ENCODE results near the gene PTH2.
"Not testable (repeated sequence)": the region's sequence is repeated elsewhere in the genome, so short reads cannot be mapped to it uniquely, and the experiment has no call there.

Gene PTH2, protein sequence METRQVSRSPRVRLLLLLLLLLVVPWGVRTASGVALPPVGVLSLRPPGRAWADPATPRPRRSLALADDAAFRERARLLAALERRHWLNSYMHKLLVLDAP
- 0 to 0.11 (median 0) reads per million in 17 experiments for total RNA-seq

GRCh38 chr19:49423071-49423984, at the start of gene PTH2:
TSS of gene PTH2 (minus strand) at chr19:49423441. CDS start at chr19:49423339, 102 bp downstream.
- peak in 1 of 4 experiments; percentile 27 for DNase-seq

DNA sequence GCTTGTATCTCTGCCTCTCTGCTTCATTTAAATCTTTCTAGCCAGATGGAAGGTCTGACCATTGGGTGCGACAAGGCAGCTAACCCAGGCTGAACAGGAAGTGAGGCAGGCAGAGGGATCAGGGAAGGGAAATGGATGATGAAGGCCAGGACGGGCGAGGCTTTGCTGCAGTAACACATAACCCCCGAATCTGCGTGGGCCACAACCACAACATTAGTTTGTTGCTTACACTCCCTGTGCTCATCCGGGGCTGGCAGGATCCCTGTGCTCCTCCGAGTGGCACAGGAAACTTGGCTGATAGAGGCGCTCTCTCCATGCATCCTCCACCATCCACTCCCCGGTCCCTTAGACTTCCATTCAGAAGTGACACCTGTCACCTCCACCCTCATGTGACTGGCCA, 49.7 kb upstream of the PTH2 start:
- DNase-seq: no peak

- no peak for DNase-seq
Observed at GRCh38 chr19:49470615-49470978, 47.4 kb upstream of the PTH2 start.

- DNase-seq: peak; percentile 31 to 76 (median 66)
Observed at GRCh38 chr19:49469828-49470614, 46.8 kb upstream of the PTH2 start.

DNA sequence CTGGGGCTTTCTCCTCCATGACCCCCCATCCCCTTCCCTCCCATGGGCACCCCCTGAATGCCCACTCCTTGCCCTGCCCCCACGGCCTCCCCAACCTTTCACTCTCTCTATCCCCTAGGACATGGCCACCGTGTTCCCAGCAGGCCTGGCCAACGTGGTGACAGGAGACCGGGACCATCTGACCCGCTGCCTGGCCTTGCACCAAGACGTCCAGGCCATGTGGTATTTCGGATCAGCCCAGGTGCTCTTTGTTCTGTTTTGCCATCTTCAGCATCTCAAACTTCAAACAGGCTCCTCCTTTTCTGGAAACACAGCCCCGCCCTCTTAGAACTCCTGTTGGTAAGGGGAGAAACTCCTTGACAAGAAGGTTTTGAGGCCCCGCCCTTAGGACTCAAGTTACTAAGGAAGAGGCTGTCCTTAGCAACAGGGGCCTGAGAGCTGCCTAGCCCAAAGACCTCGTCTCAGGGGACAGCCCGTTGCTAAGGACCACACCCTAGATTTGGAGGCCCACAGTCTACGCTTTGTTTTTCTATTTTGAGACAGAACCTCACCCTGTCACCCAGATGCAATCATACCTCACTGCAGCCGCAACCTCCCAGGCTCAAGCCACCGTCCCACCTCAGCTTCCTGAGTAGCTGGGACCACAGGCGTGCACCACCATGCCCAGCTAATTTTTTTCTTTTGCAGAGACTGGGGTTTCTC, 45.7 kb upstream of the PTH2 start:
- peak in 3 of 4 experiments; percentile 28 to 40 (median 37) for DNase-seq

DNA sequence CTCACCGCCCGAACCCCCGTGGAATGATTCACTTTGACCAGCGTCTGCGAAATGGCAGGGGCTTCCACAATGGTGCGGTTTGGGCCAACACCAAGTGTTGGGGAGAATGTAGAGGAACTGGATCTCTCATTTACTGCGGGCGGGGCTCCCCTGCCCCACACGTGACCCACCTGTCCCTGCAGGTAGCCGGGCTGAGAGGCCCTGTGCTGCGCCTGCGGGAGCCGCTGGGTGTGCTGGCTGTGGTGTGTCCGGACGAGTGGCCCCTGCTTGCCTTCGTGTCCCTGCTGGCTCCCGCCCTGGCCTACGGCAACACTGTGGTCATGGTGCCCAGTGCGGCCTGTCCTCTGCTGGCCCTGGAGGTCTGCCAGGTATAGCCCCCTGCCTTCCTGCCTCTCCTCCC, 45.0 kb upstream of the PTH2 start:
- no peak for DNase-seq

GRCh38 chr19:49465371-49465770, 42.1 kb upstream of the PTH2 start:
- no peak for DNase-seq

GRCh38 chr19:49463960-49464740, 40.9 kb upstream of the PTH2 start:
- DNase-seq: no peak

DNA sequence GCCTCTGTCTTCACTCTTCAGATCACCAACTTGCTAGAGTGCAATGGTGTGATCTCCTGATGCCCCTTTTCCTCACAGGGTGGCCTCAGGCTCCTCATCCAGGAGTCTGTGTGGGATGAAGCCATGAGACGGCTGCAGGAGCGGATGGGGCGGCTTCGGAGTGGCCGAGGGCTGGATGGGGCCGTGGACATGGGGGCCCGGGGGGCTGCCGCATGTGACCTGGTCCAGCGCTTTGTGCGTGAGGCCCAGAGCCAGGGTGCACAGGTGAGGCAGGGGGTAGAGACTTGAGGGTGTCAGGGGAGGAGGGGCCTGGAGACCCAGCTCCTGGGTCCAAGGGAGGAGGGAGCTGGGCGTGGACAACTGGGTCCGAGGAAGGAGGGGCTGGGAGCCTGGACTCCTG, 39.3 kb upstream of the PTH2 start:
- DNase-seq: no peak

DNA sequence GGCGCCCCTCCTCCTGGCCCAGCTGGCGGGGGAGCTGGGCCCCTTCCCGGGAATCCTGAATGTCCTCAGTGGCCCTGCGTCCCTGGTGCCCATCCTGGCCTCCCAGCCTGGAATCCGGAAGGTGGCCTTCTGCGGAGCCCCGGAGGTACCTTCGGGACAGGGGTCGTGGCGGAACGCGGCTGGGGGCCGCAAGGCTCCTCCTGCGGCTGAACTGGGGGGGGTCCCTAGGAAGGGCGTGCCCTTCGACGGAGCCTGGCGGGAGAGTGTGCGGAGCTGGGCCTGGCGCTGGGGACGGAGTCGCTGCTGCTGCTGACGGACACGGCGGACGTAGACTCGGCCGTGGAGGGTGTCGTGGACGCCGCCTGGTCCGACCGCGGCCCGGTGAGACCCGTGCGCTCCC, 38.4 kb upstream of the PTH2 start:
- no peak for DNase-seq

DNA sequence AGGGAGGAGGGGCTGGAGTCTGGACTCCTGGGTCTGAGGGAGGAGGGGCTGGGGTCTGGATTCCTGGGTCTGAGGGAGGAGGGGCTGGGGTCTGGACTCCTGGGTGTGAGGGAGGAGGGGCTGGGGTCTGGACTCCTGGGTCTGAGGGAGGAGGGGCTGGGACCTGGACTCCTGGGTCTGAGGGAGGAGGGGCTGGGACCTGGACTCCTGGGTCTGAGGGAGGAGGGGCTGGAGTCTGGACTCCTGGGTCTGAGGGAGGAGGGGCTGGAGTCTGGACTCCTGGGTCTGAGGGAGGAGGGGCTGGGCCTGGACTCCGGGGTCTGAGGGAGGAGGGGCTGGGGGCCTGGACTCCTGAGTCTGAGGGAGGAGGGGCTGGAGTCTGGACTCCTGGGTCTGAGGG, 37.9 kb upstream of the PTH2 start:
- not testable (repeated sequence) for DNase-seq

GRCh38 chr19:49459388-49459787, 36.1 kb upstream of the PTH2 start:
- DNase-seq: no peak

DNA sequence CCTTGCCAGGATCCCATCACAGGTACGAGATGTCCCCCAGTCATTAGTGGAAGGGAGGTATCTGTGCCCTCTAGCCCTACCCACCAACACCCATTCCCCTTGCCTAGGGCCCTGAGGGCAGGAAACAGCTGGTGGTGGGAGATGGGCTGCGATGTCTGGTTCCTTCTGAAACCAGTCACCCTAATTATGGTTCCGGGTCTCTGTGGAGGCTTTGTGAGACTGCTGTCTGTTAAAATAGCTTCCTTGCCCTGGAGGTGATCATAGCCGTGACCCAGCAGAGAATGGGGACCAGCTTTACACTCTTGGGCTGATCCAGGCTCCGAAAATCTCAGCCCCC, 35.3 kb upstream of the PTH2 start:
- DNase-seq: no peak

DNA sequence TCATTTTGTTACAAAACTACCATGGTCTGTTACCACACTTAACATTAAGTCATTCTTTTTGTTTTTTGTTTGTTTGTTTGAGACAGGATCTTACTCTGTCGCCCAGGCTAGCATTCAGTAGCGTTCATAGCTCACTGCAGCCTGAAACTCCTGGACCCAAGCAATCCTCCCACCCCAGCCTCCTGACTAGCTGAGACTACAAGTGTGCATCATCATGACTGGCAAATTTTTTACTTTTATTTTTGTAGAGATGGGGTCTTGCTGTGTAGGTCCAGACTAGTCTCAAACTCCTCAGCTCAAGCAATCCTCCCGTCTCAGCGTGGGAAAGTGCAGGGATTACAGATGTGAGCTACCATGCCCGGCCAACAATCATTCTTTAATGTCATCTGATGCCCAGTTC, 33.1 kb upstream of the PTH2 start:
- DNase-seq: peak in 1 of 4 experiments; percentile 25

DNA sequence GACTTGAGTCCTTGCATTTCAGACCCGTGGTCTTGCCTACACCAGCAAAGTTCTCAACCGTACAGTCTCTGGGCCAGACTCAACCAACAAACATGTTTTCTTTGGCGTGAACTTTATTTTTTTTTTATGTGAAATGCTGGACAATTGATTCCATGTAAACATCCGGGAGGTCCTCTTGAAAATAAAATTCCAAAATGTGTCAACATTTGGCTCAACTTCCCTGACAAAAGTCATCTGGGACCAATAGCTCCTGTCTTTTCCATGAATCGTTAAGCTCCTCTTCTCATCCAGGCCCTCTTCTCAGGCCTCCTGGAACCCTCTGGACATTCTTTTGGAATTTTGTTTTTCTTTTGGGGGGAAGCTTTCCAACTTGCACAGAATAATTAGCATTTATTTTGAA, 32.5 kb upstream of the PTH2 start:
- DNase-seq: no peak

- peak in 2 of 4 experiments; percentile 28 to 37 for DNase-seq
Observed at GRCh38 chr19:49453757-49454240, 30.6 kb upstream of the PTH2 start.

GRCh38 chr19:49453013-49453756, 29.9 kb upstream of the PTH2 start, which contains the start of gene ALDH16A1:
TSS of gene ALDH16A1 (plus strand) at chr19:49453225. CDS start at chr19:49453332, 107 bp downstream.
- peak; percentile 98 to 100 (median 99) for DNase-seq

GRCh38 chr19:49451430-49452181, 28.4 kb upstream of the PTH2 start, which contains the start of gene PIH1D1:
TSS of gene PIH1D1 (minus strand) at chr19:49451814. CDS start at chr19:49451574, 240 bp downstream.
- DNase-seq: peak; percentile 97 to 100 (median 98)

GRCh38 chr19:49450405-49450804, 27.2 kb upstream of the PTH2 start:
- no peak for DNase-seq

DNA sequence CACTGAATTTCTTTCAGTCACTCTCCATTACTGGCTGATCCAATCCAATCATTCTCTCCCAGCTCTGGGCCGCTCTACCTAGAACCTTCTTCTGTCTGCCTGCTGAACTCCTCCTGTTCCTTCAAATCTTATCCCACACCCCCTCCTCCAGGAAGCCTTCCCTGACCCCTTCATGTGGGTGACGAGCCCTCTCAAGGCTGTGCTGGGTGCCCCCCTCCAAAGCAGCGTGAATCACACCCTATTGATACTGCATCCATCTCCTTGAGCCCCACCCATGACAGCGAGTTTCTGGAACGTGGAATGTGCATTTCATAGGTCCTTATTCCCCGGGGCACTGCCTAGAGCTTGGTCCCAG, 25.2 kb upstream of the PTH2 start:
- no peak for DNase-seq

Data from suppressor macrophage (primary cell).